Esophagus squamous epithelium (tissue), 5 donors: Measurements from ENCODE around the gene TBC1D32. TPM values are rescaled to one million over a fixed set of nuclear protein-coding genes. Genes with fewer than 3 reads are reported as not detected.

Experiments used
- DNase-seq: peaks from one replicate; lab custom pipeline; 2025; lab: John Stamatoyannopoulos, UW
- H3K27ac ChIP-seq, 4 donors: fragments of 200-600 bp; sonication (generic); one replicate each; pipeline ENCODE4 v1.5.1; 2016 to 2019; ENCODE audit warnings: mild to moderate bottlenecking in 1 of 4
- H3K27me3 ChIP-seq, 4 donors: fragments of 200-600 bp; sonication (generic); 1 replicate in 3 of 4; 2 replicates in 1 of 4; pipeline versions ENCODE4 v1.5.1 to v1.6.0; 2017 to 2021; ENCODE audit warnings: antibody characterized with exemption in 1 of 4
- H3K36me3 ChIP-seq, 3 donors: fragments of 200-600 bp; sonication (generic); one replicate each; pipeline ENCODE4 v1.5.1; 2016 to 2019
- H3K4me1 ChIP-seq, 3 donors: fragments of 200-600 bp; sonication (generic); one replicate each; pipeline ENCODE4 v1.5.1; 2017 to 2019
- H3K4me3 ChIP-seq, 4 donors: fragments of 200-600 bp; sonication (generic); 1 replicate in 3 of 4; 2 replicates in 1 of 4; pipeline ENCODE4 v1.5.1; 2016 to 2019; ENCODE audit warnings: mild to moderate bottlenecking in 2 of 4, moderate library complexity in 1 of 4
- H3K9me3 ChIP-seq, 3 donors: fragments of 200-600 bp; sonication (generic); one replicate each; pipeline ENCODE4 v1.5.1; 2016 to 2019
- POLR2A ChIP-seq, 4 donors: fragments of 450-650 bp; IDR thresholded peaks; one replicate each; pipeline ENCODE4 v1.6.1; 2017; ENCODE audit warnings: antibody characterized with exemption in 4 of 4, mild to moderate bottlenecking in 4 of 4, moderate library complexity in 3 of 4
- WGBS, 2 donors: methylation state at CpG; one replicate each; pipeline ENCODE4 v1.1.5; 2018; 5-methylcytosine and 5-hydroxymethylcytosine counted together
- intact Hi-C: fragments of 100-400 bp; cut with DNase I; formaldehyde crosslinking; loops from one replicate; pipeline ENCODE4 v1.15.0; 2022
- total RNA-seq, 4 donors: library from RNA; depleted of rRNA; stranded (reverse); fragments of >200 nt; gene quantifications; one replicate each; pipeline ENCODE4 v1.1.0, GENCODE V29; 2016
- TF ChIP-seq, protein P1 (sequence below), 6 experiments: fragments of 450-650 bp in 4 of 6; fragments of 200-600 bp in 2 of 6; sonication (generic) in 2 of 6; IDR thresholded peaks; one replicate each; pipeline ENCODE4 v1.5.1; 2016 to 2019; ENCODE audit warnings: antibody characterized with exemption in 6 of 6, mild to moderate bottlenecking in 4 of 6, moderate library complexity in 4 of 6
- donor health status: DM: yes; HTN: yes; CAD: no.

TBC1D32 gene
- total RNA-seq, 4 donors from 2014 or later, result 2.2 to 6.5 (median 3.8) TPM

- Histone ChIP-seq H3K9me3 (no peaks in the 10 kb centered on the region), H3K27ac (no peak overlapping the region), H3K27me3 (no peaks in the 10 kb centered on the region), H3K4me3 (no peak overlapping the region), H3K4me1 (no peaks in the 10 kb centered on the region), H3K36me3 (no peaks in the 10 kb centered on the region)
- no peak for TF ChIP-seq POLR2A (IDR thresholded peaks at IDR 0.05)
- TF ChIP-seq, protein P1, sequence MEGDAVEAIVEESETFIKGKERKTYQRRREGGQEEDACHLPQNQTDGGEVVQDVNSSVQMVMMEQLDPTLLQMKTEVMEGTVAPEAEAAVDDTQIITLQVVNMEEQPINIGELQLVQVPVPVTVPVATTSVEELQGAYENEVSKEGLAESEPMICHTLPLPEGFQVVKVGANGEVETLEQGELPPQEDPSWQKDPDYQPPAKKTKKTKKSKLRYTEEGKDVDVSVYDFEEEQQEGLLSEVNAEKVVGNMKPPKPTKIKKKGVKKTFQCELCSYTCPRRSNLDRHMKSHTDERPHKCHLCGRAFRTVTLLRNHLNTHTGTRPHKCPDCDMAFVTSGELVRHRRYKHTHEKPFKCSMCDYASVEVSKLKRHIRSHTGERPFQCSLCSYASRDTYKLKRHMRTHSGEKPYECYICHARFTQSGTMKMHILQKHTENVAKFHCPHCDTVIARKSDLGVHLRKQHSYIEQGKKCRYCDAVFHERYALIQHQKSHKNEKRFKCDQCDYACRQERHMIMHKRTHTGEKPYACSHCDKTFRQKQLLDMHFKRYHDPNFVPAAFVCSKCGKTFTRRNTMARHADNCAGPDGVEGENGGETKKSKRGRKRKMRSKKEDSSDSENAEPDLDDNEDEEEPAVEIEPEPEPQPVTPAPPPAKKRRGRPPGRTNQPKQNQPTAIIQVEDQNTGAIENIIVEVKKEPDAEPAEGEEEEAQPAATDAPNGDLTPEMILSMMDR (IDR thresholded peaks at IDR 0.05), result no peak
- no peak for DNase-seq
- intact Hi-C loops, result no loop called here
These were observed 199.4 kb downstream of the TBC1D32 start for GRCh38 chr6:121134922-121135321.

- no peak overlapping the region for H3K27ac ChIP-seq
- DNase-seq, result no peak
- no peaks in the 10 kb centered on the region for H3K27me3 ChIP-seq
- H3K4me1 ChIP-seq, result no peaks in the 10 kb centered on the region
- peaks cover 0 to 12% (median 11%) of the 10 kb centered on the region in 3 donors for H3K9me3 ChIP-seq
- peaks cover 0 to 34% (median 9%) of the 10 kb centered on the region in 3 donors for H3K36me3 ChIP-seq
- intact Hi-C loops, result no loop called here
- H3K4me3 ChIP-seq, result no peak overlapping the region
- no peak for TF ChIP-seq POLR2A (IDR thresholded peaks at IDR 0.05)
- TF ChIP-seq, protein P1 (IDR thresholded peaks at IDR 0.05), result no peak
These were observed 209.7 kb downstream of the TBC1D32 start for GRCh38 chr6:121124600-121124999.

GRCh38 chr6:121112356-121112755 lies 221.9 kb downstream of the TBC1D32 start:
- no peaks in the 10 kb centered on the region for H3K27me3 ChIP-seq

GRCh38 chr6:121110733-121111132 lies 223.5 kb downstream of the TBC1D32 start:
- H3K4me1 ChIP-seq, result no peaks in the 10 kb centered on the region
- intact Hi-C loops, result no loop called here
- no peak for DNase-seq
- H3K9me3 ChIP-seq, result no peaks in the 10 kb centered on the region
- TF ChIP-seq, protein P1 (IDR thresholded peaks at IDR 0.05), result no peak
- no peak for TF ChIP-seq POLR2A (IDR thresholded peaks at IDR 0.05)
- WGBS, 2 donors, result 87 to 94% methylated on average over 4 of the region's 4 CpGs
- H3K27ac ChIP-seq, result no peak overlapping the region
- H3K36me3 ChIP-seq, result no peaks in the 10 kb centered on the region
- H3K4me3 ChIP-seq, result no peak overlapping the region
- H3K27me3 ChIP-seq, result no peaks in the 10 kb centered on the region

More at GRCh38 chr6:121112356-121112755, 221.9 kb downstream of the TBC1D32 start:
- TF ChIP-seq, protein P1 (IDR thresholded peaks at IDR 0.05), result no peak
- TF ChIP-seq POLR2A (IDR thresholded peaks at IDR 0.05), result no peak
- no peak for DNase-seq
- no peaks in the 10 kb centered on the region for H3K36me3 ChIP-seq
- intact Hi-C loops, result no loop called here
- no peak overlapping the region for H3K27ac ChIP-seq
- no peaks in the 10 kb centered on the region for H3K9me3 ChIP-seq
- no peaks in the 10 kb centered on the region for H3K4me1 ChIP-seq
- no peak overlapping the region for H3K4me3 ChIP-seq

DNA sequence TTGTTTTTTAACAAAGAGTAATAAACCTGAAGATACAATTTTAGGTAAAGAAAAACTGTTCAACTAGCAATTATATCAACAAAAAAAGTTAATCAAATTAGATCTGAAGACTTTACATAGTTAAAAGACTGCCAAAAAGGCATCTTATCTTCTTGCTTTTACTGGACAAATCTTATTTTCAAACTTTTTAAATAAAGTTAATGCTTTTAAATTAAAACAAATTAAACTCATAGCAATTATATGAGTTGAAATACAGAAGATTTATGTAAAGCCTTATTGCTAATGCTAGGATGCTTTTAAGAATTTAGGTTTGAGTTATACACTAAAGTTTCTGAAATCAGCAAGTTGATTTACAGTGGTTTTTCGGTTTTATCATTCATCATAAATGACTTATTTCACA lies 227.3 kb downstream of the TBC1D32 start:
- 85 to 87% methylated on average over 1 of the region's 1 CpG for WGBS, 2 donors
- intact Hi-C loops, result no loop called here

More for the DNA sequence above, 227.3 kb downstream of the TBC1D32 start:
- H3K4me1 ChIP-seq, result no peaks in the 10 kb centered on the region
- no peaks in the 10 kb centered on the region for H3K9me3 ChIP-seq
- no peaks in the 10 kb centered on the region for H3K36me3 ChIP-seq
- no peak for DNase-seq
- no peak overlapping the region for H3K4me3 ChIP-seq
- H3K27ac ChIP-seq, result no peak overlapping the region
- no peak for TF ChIP-seq POLR2A (IDR thresholded peaks at IDR 0.05)
- TF ChIP-seq, protein P1 (IDR thresholded peaks at IDR 0.05), result no peak
- no peaks in the 10 kb centered on the region for H3K27me3 ChIP-seq
